HG03558 (cell line): ENCODE measurements around the gene NAT16.
"Not testable (repeated sequence)": the region's sequence is repeated elsewhere in the genome, so short reads cannot be mapped to it uniquely, and the experiment has no call there.

Source experiments
- ATAC-seq: cut with Tn5 transposase; IDR thresholded peaks from one replicate; pipeline ENCODE4 v1.9.1; 2021; ENCODE audit warnings: moderate number of reproducible peaks; ENCODE audit not compliant: unreplicated experiment; ENCODE audit errors: extremely low read depth

Gene NAT16

GRCh38 chr7:101203740-101204738 is 23.9 kb upstream of the NAT16 start:
- ATAC-seq = not testable (repeated sequence)

DNA sequence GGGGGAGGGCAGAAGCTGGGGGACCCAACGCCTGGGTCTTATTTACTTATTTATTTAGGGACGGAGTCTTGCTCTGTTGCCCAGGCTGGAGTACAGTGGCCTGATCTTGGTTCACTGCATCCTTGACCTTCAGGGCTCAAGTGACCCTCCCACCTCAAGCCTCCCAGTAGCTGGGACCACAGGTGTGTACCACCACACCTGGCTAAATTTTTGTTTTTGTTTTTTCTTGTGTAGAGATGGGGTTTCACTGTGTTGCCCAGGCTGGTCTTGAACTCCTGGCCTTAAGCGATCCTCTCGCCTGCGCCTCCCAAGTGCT is 22.5 kb upstream of the NAT16 start:
- no peak for ATAC-seq

DNA sequence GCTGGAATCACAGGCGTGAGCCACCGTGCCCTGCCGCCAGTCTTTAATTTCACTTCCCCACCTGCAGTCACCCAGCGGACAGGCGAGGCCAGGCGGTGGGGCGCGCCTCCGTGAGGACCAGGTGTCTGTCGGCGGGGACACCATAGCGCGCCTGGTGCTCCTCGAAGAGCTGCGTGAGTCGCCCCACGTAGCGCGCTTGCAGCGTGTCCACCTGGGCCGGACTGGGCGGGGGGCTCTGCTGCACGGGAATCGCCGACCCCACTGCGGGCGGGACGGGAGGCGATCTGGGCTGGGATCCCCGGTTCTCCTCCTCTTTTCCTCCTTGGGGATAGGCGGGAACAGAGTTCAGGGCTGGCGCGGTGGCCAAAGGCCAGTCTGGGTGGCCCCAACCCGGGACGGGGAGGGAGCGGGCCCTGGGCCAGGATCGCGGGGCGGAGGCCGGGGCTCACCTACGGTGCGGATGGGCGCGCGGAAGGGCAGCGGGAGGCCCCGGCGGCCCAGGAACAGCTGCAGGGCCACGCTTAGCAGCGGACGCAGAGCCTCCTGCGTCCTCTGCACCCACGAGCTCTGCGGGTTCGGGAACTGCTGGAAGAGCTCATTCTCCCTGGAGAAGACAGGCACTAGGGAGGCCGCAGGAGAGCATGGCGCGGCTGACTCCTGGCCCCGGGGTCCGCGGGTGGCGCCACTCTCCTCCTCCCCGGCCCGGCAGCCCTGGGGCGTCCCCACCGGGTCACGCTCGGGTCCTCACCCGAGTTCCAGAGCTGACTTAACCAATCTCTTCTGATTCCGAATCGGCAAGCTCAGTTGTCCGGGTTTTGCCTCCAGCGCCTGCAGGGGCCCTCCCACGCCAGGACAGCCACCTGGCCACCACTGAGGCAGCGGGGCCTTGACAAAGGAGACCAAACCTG is 21.9 kb upstream of the NAT16 start:
- ATAC-seq = no peak

GRCh38 chr7:101200862-101201599 is 20.9 kb upstream of the NAT16 start, which contains the start of gene MOGAT3:
Gene MOGAT3 (minus strand): TSS chr7:101201036. CDS start chr7:101200854, 182 bp downstream.
- no peak for ATAC-seq

DNA sequence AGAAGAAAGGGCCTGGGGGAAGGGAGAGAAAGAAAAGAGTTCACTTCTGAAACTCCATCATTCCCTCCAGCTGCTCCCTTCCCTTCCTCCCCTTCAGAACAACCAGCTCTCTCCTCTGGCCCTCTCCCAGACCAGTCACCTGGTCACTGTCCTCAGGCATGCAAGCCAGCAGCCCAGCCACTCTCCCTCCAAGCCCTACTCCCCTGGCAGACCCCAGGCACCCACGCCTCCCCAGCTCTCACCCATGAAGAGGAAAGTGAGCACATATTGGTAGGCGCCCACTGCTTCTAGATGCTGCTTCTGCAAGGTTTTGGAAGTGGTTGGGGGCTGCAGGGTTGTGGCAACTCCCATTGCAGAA is 20.4 kb upstream of the NAT16 start:
- ATAC-seq = no peak

GRCh38 chr7:101199522-101199921 is 19.4 kb upstream of the NAT16 start:
- ATAC-seq = not testable (repeated sequence)

GRCh38 chr7:101198476-101198875 is 18.4 kb upstream of the NAT16 start:
- ATAC-seq = no peak

GRCh38 chr7:101197991-101198390 is 17.9 kb upstream of the NAT16 start:
- no peak for ATAC-seq

GRCh38 chr7:101195884-101196283 is 15.8 kb upstream of the NAT16 start:
- ATAC-seq = no peak

- ATAC-seq = no peak
Observed at GRCh38 chr7:101189109-101189508, 9.0 kb upstream of the NAT16 start.

DNA sequence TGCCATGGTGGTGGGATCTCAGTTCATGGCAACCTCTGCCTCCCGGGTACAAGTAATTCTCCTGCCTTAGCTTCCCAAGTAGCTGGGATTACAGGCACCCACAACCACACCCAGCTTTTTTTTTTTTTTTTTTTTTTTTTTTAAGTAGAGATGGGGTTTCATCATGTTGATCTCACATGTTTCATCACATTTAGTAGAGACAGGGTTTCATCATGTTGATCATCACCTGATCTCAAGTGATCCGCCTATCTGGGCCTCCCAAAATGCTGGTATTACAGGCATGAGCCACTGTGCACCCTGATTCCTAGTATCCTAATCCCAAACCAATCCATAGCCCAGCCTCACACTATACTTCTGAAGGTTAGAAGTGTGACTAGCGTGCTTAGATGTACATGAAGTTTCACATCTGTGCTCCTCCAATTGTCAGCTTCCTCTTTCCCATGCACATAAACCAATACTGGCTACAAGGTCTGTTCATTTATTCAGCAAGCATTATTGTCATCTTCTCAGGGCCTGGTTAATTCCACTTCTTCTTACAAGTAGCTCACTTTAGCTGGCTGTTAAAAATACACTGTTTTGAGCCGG is 6.8 kb upstream of the NAT16 start:
- no peak for ATAC-seq

DNA sequence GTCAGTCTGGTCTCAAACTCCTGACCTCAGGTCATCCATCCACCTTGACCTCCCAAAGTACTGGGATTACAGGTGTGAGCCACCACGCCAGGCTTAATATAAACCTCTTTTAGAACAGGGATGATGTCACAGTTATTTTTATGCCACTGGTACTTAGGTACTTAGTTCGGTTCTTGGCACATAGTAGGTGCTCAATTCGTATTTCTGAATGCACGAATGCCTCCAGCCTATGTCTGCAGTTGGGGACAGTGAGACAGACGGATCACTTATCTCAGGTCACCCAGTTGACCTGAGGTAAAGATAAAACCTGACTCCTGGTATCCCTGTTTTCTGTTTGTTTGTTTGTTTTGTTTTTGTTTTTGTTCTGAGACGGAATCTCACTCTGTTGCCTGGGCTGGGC is 6.1 kb upstream of the NAT16 start:
- no peak for ATAC-seq

DNA sequence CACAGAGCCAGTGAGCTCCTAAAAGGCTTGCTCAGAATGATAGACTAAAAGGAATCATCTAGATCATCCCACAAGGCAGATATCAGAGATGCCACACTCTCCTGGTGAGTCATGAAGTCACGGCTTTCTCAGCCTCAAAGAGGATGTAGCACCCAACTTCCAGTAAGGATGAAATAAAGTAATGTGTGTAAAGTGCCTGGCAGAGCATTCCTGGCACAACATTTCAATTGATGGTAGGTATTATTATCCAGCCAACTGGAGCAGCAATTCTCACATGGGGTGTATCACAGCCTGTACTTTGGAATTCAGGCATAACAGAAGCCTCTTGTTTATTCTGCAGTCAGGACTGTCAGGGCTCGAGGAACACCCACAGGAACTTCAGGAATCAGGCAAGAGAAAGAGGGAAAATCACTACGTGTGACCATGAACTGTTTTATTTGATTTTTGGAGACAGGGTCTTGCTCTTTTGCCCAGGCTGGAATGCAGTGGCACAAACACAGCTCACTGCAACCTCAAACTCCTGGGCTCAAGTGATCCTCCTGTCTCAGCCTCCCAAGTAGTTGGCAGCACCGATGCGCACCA is 5.3 kb upstream of the NAT16 start:
- ATAC-seq = no peak

- ATAC-seq = no peak
Observed at GRCh38 chr7:101179713-101180112, 380 bp downstream of the NAT16 start.

DNA sequence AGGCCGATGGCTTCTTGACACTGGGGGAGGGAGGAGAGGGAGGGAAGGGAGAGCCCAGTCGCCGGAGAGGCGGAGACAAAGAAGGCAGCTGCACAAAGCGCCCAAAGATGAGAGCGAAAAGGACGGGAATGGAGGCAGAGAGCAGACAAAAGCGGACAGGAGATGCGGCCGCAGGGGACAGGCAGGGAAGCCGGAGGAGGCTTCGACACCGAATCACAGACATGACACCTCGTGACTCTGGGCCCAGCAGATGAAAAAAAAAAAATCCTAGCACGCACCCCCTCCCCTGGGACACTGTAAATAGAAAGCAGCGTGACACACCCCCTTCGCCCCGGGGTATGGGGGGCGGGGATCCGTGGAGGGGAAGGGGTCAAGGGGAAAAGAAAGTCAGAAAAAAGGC is 976 bp downstream of the NAT16 start:
- ATAC-seq = no peak

- ATAC-seq = no peak
Observed at GRCh38 chr7:101177644-101178043, 2.4 kb downstream of the NAT16 start.

DNA sequence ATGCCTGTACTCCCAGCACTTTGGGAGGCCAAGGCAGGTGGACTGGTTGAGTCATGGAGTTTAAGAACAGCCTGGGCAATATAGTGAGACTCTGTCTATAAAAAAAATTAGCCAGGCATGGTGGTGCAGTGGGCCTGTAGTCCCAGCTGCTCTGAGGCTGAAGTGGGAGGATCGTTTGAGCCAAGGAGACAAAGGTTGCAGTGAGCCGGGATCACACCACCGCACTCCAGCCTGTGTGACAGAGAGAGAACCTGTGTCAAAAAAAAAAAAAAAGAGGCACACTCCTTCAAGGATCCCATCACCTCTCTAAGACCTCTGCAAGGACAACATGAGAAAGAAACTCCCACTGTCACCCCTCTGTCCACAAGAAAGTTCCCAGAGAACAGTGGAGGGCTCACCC is 4.4 kb downstream of the NAT16 start:
- no peak for ATAC-seq

DNA sequence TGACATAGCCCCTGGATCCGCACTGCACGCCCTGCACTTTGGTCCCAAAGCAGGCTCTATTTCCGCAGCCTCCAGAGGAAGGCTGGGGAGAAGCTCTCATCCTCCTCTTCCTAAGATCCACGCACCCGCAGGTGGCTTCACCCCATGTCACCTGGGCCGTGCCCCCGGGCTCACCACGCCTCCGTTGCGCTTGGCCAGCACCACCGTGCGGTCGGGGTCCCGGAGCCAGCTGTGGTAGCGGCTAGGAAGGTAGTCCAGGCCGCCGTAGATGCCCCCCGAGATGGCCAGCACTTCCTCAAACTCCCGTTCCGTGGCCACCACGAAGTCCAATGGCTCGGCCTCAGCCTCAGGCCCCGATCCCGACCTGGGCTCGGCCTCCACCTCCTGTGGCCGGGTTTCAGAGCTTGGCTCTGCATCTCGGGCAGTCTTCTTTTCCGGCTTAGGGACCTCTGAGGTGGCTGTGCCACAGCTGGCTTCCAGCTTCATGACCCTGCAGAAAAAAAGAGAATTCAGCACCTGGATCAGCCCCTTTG is 5.7 kb downstream of the NAT16 start:
- ATAC-seq = no peak

DNA sequence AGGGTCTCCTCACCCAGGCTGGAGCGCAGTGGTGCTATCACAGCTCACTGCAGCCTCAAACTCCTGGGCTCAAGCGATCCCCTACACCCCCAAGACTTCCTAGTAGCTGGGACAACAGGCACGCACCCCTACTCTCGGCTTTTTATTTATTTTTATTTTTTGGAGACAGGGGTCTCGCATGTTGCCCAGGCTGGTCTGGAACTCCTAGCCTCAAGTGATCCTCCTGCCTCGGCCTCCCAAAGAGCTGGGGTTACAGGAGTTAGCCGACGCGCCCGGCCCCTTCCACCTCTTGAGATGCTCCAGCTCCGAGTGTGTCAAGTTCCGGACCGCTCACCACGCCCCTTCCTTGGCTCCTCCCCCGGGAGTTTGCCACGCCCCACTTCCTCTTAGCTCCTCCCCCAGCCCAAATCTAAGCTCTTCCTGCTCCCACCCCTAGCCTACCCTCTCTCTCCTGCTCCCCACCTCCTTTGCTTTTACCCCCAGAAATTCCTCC is 6.3 kb downstream of the NAT16 start:
- no peak for ATAC-seq
